HepG2 (cell line): Measurements from ENCODE around the gene SNX15. TPM values are rescaled to one million over a fixed set of nuclear protein-coding genes. Genes with fewer than 3 reads are reported as not detected.
A peak's percentile ranks its signal among the peaks of the same experiment; 100 is the strongest.

Experiments
- ADNP ChIP-seq: sonication (generic); formaldehyde crosslinking; IDR thresholded peaks from 2 replicates; pipeline ENCODE4 v1.4.0; 2020; ENCODE audit warnings: missing genetic modification reagents
- ARHGAP35 ChIP-seq: sonication (generic); formaldehyde crosslinking; IDR thresholded peaks from 2 replicates; pipeline ENCODE4 v1.9.0; 2022; ENCODE audit warnings: mild to moderate bottlenecking, inconsistent platforms, moderate library complexity, missing genetic modification reagents, borderline replicate concordance
- ARNTL ChIP-seq: sonication (generic); formaldehyde crosslinking; IDR thresholded peaks from 2 replicates; pipeline ENCODE4 v1.4.0; 2020; ENCODE audit warnings: mild to moderate bottlenecking, missing genetic modification reagents
- CEBPG ChIP-seq: IDR thresholded peaks from 2 replicates; pipeline ENCODE4 v1.6.1; 2016
- HHEX ChIP-seq: IDR thresholded peaks from 2 replicates; pipeline ENCODE4 v1.6.1; 2016; ENCODE audit warnings: control low read depth
- HNRNPH1 ChIP-seq: fragments of 200-400 bp; formaldehyde crosslinking; optimal IDR thresholded peaks from 2 replicates; pipeline ENCODE3; 2017; ENCODE audit warnings: mild to moderate bottlenecking, low read depth, low read length
- HNRNPL ChIP-seq: fragments of 200-400 bp; formaldehyde crosslinking; IDR thresholded peaks from 2 replicates; pipeline ENCODE4 v1.6.1; 2017; ENCODE audit warnings: mild to moderate bottlenecking, low read depth, low read length
- IRX3 ChIP-seq: sonication (generic); formaldehyde crosslinking; IDR thresholded peaks from 2 replicates; pipeline ENCODE4 v1.8.1; 2023; ENCODE audit warnings: mild to moderate bottlenecking, low read depth, missing genetic modification reagents, borderline replicate concordance
- KLF12 ChIP-seq: sonication (generic); formaldehyde crosslinking; IDR thresholded peaks from 2 replicates; pipeline ENCODE4 v1.4.0; 2020; ENCODE audit warnings: missing genetic modification reagents, borderline replicate concordance
- NONO ChIP-seq, 2 experiments: fragments of 450-650 bp in 1 of 2; sonication (generic) in 1 of 2; formaldehyde crosslinking in 1 of 2; IDR thresholded peaks in 1 of 2; conservative IDR thresholded peaks in 1 of 2; 2 replicates each; pipeline versions ENCODE4 v1.6.1 to v1.8.0; 2017 to 2022; ENCODE audit warnings: mild to moderate bottlenecking in 1 of 2, missing genetic modification reagents in 1 of 2, moderate library complexity in 1 of 2
- PHF21A ChIP-seq: sonication (generic); formaldehyde crosslinking; IDR thresholded peaks from 2 replicates; pipeline ENCODE4 v1.5.0; 2020; ENCODE audit warnings: mild to moderate bottlenecking, missing genetic modification reagents
- PRMT3 ChIP-seq: sonication (generic); formaldehyde crosslinking; IDR thresholded peaks from 2 replicates; pipeline ENCODE4 v1.8.1; 2022; ENCODE audit warnings: low read depth, mild to moderate bottlenecking, moderate library complexity, missing genetic modification reagents, borderline replicate concordance
- RAD21 ChIP-seq: fragments of 450-650 bp; formaldehyde crosslinking; IDR thresholded peaks from 2 replicates; pipeline ENCODE4 v1.5.0; 2020; ENCODE audit warnings: mild to moderate bottlenecking
- RCOR2 ChIP-seq: IDR thresholded peaks from 2 replicates; pipeline ENCODE4 v1.6.1; 2016; ENCODE audit warnings: missing biosample characterization, missing genetic modification reagents
- SNAI1 ChIP-seq: sonication (generic); formaldehyde crosslinking; IDR thresholded peaks from 2 replicates; pipeline ENCODE4 v1.5.0; 2020; ENCODE audit warnings: mild to moderate bottlenecking, missing genetic modification reagents, borderline replicate concordance
- SP1 ChIP-seq, 2 experiments: fragments of 450-650 bp in 1 of 2; sonication (generic) in 1 of 2; formaldehyde crosslinking in 1 of 2; IDR thresholded peaks; 2 replicates each; pipeline versions ENCODE4 v1.4.0 to v1.6.1; 2016 to 2020; ENCODE audit warnings: missing genetic modification reagents in 1 of 2
- TAF1 ChIP-seq: sonication (generic); formaldehyde crosslinking; IDR thresholded peaks from 2 replicates; pipeline ENCODE4 v1.4.0; 2020; ENCODE audit warnings: missing genetic modification reagents
- TRIM24 ChIP-seq: sonication (generic); formaldehyde crosslinking; IDR thresholded peaks from 2 replicates; pipeline ENCODE4 v1.8.0; 2022; ENCODE audit warnings: mild to moderate bottlenecking, missing genetic modification reagents
- ZFY ChIP-seq: sonication (generic); formaldehyde crosslinking; IDR thresholded peaks from 2 replicates; pipeline ENCODE4 v1.4.0; 2020; ENCODE audit warnings: missing genetic modification reagents
- ZNF143 ChIP-seq: sonication (generic); formaldehyde crosslinking; IDR thresholded peaks from 2 replicates; pipeline ENCODE4 v1.4.0; 2020; ENCODE audit warnings: missing genetic modification reagents
- ZNF350 ChIP-seq: sonication (generic); formaldehyde crosslinking; IDR thresholded peaks from 2 replicates; pipeline ENCODE4 v1.4.0; 2020; ENCODE audit warnings: mild to moderate bottlenecking, low read depth, missing genetic modification reagents, borderline replicate concordance
- ZNF431 ChIP-seq: sonication (generic); formaldehyde crosslinking; IDR thresholded peaks from 2 replicates; pipeline ENCODE4 v1.9.0; 2022; ENCODE audit warnings: missing genetic modification reagents, low read depth, mild to moderate bottlenecking, borderline replicate concordance
- ZSCAN25 ChIP-seq: sonication (generic); formaldehyde crosslinking; IDR thresholded peaks from 2 replicates; pipeline ENCODE4 v1.8.0; 2022; ENCODE audit warnings: mild to moderate bottlenecking, missing genetic modification reagents
- polyA plus RNA-seq, 8 experiments: library from polyadenylated mRNA; depleted of rRNA in 3 of 8; stranded (reverse) in 7 of 8; unstranded in 1 of 8; fragments of >200 nt; fragmentation: Illumina TruSeq in 4 of 8; extraction: Trizol in 4 of 8; gene quantifications; 2 replicates each; pipeline versions ENCODE4 v1.2.1 to v1.2.3, GENCODE V29; 2011 to 2016; ENCODE audit warnings: low read depth in 4 of 8, missing spikeins in 1 of 8, mixed read lengths in 1 of 8; ENCODE audit not compliant: insufficient read depth in 1 of 8
- total RNA-seq, 5 experiments: library from RNA; depleted of rRNA; stranded (reverse); fragments of >200 nt; fragmentation: Illumina TruSeq; extraction: Trizol; gene quantifications; 2 replicates each; pipeline ENCODE4 v1.2.3, GENCODE V29; 2016; ENCODE audit warnings: low read depth in 1 of 5
- TF ChIP-seq, protein P1 (sequence below): IDR thresholded peaks from 2 replicates; pipeline ENCODE4 v1.6.1; 2016; ENCODE audit warnings: missing biosample characterization, missing genetic modification reagents, low read depth
- TF ChIP-seq, protein P2 (sequence below): sonication (generic); formaldehyde crosslinking; IDR thresholded peaks from 2 replicates; pipeline ENCODE4 v1.9.0; 2022; ENCODE audit warnings: missing genetic modification reagents, mild to moderate bottlenecking, borderline replicate concordance
- TF ChIP-seq, protein P3 (sequence below): sonication (generic); formaldehyde crosslinking; IDR thresholded peaks from 2 replicates; pipeline ENCODE4 v1.5.1; 2020; ENCODE audit warnings: mild to moderate bottlenecking, missing genetic modification reagents, borderline replicate concordance

Gene SNX15
- total and polyA plus RNA-seq, 2 of the 13 experiments (the other 11 are each of a cell fraction or from before 2014, with no cell fraction given): 19.1 to 22.6 TPM

DNA sequence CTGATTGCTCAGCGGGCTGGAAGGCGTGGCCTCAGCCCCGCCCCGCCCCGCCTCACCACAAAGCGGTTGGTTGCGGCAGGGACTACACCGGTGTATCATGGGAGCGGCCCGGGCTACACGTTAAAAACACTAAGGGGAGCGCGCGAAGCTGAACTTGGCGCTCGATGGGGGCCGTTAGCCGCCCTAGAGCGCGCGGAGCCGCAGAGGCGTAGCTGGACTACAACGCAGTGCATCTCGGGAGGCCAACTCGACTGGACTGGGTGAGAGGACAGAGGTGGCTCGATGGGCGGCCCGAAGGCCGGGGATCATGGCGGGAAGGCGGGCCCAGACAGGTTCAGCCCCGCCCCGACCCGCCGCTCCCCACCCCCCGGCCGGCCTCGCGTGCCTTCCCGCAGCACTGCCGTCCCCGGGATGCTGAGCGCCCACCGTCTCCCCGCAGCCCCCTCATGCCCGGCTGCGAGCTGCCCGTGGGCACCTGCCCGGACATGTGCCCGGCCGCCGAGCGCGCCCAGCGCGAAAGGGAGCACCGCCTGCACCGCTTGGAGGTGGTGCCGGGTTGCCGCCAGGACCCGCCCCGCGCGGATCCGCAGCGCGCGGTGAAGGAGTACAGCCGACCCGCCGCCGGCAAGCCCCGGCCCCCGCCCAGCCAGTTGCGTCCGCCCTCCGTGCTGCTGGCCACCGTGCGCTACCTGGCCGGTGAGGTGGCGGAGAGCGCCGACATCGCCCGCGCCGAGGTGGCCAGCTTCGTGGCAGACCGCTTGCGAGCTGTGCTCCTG is 13.8 kb downstream of the SNX15 start, which contains the start of gene SAC3D1 (continued):
- TF ChIP-seq ZSCAN25 (CRISPR knock-in tag): no peak
- TF ChIP-seq PRMT3 (CRISPR knock-in tag): no peak
- TF ChIP-seq IRX3 (CRISPR knock-in tag): 0 out of 2 replicates have a peak, but pooled peaks have one; percentile 72
- no peak for TF ChIP-seq HHEX (CRISPR knock-in tag)
- peak; percentile 64; the same call in 1 of the 2 replicates for TF ChIP-seq ARNTL (CRISPR knock-in tag)
- peak; percentile 44 for TF ChIP-seq RAD21 (CRISPR knock-in tag)
- TF ChIP-seq ZNF431 (CRISPR knock-in tag): peak; percentile 74; the same call in 1 of the 2 replicates
- TF ChIP-seq KLF12 (CRISPR knock-in tag): peak; percentile 61; the same call in 1 of the 2 replicates
- TF ChIP-seq, protein P1, sequence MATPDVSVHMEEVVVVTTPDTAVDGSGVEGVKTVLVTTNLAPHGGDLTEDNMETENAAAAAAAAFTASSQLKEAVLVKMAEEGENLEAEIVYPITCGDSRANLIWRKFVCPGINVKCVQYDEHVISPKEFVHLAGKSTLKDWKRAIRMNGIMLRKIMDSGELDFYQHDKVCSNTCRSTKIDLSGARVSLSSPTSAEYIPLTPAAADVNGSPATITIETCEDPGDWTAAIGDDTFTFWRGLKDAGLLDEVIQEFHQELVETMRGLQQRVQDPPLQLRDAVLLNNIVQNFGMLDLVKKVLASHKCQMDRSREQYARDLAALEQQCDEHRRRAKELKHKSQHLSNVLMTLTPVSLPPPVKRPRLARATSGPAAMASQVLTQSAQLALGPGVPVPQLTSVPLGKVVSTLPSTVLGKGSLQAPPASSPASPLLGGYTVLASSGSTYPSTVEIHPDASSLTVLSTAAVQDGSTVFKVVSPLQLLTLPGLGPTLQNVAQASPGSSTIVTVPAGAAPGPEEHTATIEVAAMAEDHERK (CRISPR knock-in tag): peak; percentile 38
- peak; percentile 61; the same call in 1 of the 2 replicates for TF ChIP-seq ZNF350
- peak; percentile 52; the same call in 1 of the 2 replicates for TF ChIP-seq TAF1 (CRISPR knock-in tag)
- TF ChIP-seq ZNF143 (CRISPR knock-in tag): peak; percentile 90
- peak; percentile 91; the same call in 1 of the 2 replicates for TF ChIP-seq PHF21A
- no peak for TF ChIP-seq ADNP (CRISPR knock-in tag)
- no peak for TF ChIP-seq HNRNPH1
- TF ChIP-seq, protein P2, sequence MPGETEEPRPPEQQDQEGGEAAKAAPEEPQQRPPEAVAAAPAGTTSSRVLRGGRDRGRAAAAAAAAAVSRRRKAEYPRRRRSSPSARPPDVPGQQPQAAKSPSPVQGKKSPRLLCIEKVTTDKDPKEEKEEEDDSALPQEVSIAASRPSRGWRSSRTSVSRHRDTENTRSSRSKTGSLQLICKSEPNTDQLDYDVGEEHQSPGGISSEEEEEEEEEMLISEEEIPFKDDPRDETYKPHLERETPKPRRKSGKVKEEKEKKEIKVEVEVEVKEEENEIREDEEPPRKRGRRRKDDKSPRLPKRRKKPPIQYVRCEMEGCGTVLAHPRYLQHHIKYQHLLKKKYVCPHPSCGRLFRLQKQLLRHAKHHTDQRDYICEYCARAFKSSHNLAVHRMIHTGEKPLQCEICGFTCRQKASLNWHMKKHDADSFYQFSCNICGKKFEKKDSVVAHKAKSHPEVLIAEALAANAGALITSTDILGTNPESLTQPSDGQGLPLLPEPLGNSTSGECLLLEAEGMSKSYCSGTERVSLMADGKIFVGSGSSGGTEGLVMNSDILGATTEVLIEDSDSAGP (CRISPR knock-in tag): peak; percentile 52
- no peak for TF ChIP-seq ARHGAP35 (CRISPR knock-in tag)
- TF ChIP-seq TRIM24 (CRISPR knock-in tag): no peak
- no peak for TF ChIP-seq RCOR2
- TF ChIP-seq NONO (IDR thresholded peaks at IDR 0.05): no peak
- peak; percentile 80 for TF ChIP-seq NONO (CRISPR knock-in tag; conservative IDR thresholded peaks at IDR 0.05)
- TF ChIP-seq HNRNPL: no peak
- TF ChIP-seq SNAI1 (CRISPR knock-in tag): no peak
- no peak for TF ChIP-seq SP1 (IDR thresholded peaks at IDR 0.05)
- peak; percentile 42 for TF ChIP-seq SP1 (CRISPR knock-in tag; IDR thresholded peaks at IDR 0.05)
- TF ChIP-seq, protein P3, sequence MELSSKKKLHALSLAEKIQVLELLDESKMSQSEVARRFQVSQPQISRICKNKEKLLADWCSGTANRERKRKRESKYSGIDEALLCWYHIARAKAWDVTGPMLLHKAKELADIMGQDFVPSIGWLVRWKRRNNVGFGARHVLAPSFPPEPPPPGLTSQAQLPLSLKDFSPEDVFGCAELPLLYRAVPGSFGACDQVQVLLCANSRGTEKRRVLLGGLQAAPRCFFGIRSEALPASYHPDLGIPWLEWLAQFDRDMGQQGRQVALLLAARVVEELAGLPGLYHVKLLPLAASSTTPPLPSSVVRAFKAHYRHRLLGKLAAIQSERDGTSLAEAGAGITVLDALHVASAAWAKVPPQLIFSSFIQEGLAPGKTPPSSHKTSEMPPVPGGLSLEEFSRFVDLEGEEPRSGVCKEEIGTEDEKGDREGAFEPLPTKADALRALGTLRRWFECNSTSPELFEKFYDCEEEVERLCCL: no peak
- peak; percentile 75 for TF ChIP-seq ZFY (CRISPR knock-in tag)
- 0 out of 2 replicates have a peak, but pooled peaks have one; percentile 7 for TF ChIP-seq CEBPG
